EH (cell line): ENCODE measurements around the gene AOAH.
A peak's percentile ranks its signal among the peaks of the same experiment; 100 is the strongest.

Experiments
- DNase-seq: peaks from one replicate; pipeline ENCODE4 v3.0.0-alpha.2; 2015; ENCODE audit warnings: low read depth

AOAH gene

DNA sequence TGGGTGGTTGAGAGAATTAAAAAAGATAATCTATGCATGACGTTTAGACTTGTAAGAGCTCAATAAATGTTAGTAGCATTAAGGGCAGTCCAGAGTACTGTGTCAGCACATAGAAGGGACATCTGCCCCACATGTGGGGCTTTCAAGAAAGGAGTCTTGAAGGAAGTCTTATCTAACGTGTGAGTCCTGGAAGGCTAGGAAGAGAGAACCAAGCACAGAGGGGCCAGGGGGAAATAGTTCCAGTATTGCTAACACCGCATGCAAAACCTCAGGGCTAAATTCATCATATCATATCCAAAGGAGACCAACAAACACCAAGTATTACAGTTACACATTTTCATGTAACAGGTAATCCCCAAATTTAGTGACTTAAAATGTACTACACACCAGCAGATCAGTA lies 122.7 kb downstream of the AOAH start:
- no peak for DNase-seq

DNA sequence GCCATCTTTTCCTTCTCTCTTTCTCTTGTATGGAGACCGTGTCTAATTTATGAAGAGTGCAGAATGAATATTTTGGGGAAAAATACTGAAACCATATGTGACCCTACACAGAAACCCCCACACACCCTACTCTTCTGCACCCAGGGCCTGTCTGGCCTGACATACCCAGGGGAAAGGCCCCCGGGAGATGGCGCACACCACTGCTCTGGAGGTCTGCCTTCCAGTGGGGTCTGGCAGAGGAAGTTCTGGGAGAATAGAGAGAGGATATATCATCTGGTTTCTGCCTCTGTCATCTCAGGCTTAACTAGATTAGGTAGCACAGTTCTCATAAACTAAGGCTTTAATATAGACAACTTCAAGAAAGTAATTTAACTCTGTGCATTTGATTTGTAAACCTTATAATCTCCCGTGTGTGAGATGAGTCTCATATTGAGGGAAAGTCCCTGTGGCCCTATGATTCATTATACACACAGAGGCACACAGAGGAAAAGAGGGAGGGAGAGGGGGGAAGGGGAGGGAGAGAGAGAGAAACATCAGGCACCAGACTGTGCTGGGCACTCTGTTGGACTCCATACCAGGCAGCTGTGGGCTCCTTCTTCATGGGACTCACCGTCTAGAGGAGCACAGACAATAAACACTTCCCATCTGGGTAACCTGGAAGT lies 123.3 kb downstream of the AOAH start:
- peak; percentile 21 for DNase-seq

DNA sequence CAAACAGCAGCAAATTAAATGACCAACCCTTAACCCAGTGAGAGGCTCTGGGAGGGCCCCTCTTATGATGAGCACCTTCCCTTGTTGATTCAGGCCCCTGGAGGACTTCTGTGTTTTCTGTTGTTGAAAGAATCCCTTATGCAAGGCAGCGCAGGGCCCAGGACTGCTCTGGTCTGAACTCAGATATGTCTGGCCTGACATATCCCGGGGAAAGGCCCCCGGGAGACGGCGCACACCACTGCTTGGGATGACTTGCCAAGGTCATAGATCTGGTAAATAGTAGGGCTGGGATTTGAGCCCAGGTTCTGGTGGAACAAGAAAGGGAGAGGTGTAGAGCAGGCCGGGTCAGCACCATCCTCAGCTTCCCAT lies 124.0 kb downstream of the AOAH start:
- no peak for DNase-seq

DNA sequence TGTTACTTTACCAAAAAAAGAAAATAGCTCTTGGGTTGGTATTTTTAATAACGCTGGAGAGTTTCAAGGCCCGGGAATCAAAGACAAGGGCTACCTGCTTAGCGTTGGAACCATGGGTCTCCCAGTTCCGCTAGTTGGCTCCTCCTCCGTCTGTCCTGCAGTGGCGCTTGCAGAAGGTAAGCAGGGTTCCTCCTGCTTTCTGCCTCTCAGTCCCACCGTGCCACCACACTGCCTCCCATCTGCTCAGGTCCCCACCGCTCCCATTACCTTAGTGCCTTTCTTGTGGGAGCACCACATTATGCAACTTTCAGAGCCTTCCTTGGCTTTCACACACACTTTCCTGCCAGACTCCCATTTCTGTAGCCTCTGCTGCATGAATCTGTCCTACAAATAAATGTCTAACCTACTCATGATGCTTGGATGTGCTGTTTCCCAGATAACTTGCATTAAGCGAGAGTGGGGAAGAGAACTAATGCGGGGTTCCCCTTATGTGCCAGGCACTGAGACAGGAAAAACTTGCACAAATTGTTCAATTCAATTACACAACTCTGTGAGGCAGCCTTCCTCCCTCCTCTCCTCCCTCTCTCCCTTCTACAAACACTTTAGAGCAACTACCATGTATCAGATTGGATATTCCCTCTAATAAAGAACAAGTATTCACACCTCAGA lies 124.5 kb downstream of the AOAH start:
- DNase-seq, result no peak

DNA sequence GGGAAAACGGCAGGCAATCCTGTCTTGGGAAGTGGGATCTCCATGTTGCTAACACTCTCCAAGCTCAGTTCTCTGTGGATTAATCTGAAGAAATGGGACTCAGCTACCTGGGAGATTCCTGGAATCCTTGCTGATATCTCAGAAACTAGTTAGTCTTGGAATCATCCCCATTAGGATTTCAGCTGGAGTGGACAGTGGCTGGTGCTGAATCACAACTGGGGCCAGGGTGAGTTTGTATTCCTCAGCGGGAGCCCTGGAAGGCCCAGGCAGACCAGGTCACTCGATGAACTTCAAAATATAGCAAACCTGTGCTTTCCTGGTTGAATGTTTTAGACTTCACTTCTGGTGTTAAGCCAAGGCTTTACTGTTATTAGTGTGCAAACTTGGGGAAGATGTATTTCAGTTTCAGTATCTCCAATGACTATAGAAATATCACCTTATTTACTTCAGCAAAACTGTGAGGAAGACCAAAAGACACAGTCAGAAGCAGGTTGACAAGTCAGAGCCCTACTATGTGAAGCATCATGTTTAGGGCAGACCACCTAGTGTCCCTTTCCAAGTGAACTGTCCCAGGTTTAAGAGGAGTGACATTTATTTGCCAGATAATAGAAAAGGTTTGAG lies 126.1 kb downstream of the AOAH start:
- no peak for DNase-seq

- no peak for DNase-seq
These were observed 127.1 kb downstream of the AOAH start for GRCh38 chr7:36597090-36597773.

DNA sequence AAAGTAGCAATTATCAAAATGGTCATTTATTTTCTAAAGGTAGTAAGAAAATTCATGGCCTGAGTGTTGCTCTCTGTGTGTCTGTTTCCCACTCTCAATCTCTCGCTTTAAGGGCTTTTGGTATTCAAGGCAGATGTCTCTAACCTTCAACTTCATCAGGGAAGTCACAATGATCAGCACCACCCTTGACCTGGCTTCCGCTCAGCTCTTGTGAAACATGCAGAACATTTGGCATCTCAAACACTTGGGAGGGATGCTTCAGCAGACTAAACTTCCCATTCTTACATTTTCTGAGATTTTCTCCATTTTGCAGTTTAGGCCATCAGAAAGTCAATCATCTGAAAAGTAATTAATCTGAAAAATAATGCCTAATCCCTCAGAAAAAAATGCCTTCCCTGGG lies 129.8 kb downstream of the AOAH start:
- DNase-seq, result no peak

DNA sequence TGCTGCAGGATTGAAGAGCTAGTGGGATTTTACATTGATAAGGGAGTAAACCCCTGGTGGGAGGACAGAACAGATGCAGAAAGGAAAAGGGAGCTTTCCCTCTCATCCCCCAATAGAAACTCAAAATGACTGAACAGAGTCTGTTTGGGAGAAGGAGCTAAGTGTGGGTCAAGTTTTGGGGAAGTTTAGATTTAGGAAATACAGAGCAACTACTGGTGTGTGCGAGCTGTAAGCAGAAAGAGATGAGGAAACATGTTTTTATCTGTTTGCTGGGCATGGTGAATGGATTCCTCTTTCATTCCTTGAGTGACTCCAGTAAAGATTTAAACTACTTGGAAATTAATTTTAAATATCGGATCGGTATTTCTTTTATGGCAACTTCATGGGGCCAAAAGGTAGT lies 132.7 kb downstream of the AOAH start:
- DNase-seq, result no peak

DNA sequence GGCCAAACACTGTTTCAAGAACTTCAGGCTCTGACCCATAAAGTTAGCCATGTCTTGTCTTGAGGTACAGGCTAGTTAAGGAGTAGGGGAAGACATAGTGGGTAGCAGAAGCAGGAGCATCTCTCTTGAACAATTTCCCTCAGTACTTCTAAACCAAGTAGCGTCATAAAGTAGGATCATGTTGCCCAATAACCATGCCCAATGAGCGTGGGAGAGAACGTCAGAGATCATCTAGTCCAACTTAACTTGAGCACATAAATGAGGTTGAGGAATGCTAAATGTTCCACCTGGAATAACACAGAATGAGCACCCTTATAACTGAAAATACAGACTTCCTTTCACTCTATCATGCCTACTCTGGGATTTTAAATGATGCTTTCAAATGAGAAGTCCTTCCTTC lies 134.9 kb downstream of the AOAH start:
- DNase-seq, result no peak

DNA sequence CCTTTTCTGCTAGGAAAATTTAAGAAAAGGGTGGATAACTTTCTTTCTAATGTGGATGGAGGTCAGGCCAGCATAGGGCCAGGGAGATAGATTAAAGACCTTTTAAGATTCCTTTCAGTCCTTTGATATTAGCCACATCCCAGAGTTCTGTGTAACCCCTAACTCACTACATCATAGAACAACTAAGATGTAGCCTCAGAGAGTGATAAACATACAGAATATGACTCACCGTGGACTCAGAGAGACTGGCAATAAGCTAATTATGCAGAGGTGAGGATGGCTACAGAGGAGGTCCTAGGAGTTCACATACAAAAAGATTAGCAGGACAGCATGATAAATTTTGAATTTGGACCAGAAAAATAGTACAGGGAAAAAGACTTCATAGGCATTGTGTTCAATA lies 141.0 kb downstream of the AOAH start:
- DNase-seq, result no peak

DNA sequence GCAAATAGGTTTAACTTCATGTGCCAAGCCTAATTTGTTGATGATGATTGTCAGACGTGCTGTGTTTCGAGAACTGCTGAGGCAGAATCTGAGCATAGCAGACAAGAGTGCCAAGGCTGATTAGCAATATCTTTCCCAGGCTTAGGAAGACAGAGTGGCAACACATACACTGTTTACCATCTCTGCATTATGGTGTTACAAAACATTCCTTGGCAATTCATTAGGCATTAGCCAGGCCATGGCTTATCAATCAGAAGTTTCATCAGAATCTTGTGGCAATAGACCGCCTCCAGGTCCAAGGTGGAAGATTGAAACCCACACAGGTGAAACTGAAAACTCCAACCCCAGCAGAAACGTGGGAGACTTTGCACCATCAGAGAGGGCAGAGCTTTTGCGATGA lies 148.5 kb downstream of the AOAH start:
- DNase-seq, result no peak

DNA sequence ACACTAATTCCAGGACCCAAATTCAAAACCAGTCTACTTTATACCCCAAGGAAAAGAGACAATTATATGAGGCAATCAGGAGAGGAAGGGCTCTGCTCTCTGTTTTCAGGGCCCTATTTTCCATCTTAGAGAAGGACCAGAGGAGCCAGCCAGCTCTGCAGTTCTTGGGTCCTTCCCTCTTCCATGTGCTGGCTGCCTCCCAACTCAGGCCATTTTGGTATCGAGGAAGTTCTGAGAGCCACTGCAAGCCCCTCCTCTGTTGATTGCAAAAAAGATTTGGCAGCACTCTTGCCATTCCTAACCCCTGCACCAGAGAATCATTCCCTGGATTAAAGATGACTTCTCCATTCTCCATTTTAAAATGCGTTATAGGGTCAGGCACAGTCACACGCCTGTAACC lies 151.2 kb downstream of the AOAH start:
- no peak for DNase-seq

DNA sequence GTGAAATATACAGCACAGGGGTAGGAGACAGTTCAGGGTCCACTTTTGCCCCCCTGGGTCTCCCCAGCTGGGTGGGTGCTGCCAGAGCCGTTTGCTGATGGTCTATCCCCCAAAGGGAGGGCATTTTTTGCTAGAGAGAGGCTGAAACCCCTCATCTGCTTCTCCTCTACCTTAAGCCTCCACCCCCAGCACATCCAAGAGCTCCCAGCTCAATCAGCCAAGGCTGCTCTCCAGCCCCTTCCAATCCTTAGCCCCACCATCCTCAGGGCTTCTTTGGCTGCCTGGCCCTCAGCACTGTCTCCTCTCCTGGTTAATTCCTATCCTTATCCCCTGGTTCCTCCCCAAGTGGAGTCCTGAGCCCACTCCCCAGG lies 153.1 kb downstream of the AOAH start:
- no peak for DNase-seq

DNA sequence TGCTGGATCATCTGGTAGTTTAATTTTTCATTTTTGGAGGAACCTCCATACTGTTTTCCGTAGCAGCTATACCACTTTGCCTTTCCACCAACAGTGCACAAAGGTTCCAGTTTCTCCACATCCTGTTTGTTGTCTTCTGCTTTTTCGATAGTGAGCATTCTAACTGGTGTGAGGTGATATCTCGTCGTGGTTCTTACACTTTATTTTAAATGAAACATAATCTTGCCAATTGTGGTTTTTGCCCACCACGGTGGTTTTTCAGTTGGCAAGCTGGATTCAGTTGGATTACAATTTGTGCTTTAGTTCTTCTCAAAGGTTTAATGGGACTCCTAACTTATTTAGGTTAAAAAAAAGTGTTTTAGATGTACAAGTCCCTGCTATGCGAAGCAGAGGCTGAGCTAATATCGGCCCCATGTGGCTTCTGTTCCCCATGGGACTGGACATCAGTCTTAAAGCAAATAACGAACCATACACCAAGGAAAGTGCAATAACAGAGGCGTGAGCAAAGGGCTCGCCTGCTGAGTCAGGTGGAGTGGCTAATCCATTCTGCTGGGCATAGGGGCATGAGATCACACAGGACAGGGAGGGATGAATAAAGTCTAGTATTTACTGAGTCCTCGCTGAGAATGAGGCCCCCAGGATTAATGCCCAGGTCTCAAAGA lies 153.6 kb downstream of the AOAH start:
- no peak for DNase-seq

DNA sequence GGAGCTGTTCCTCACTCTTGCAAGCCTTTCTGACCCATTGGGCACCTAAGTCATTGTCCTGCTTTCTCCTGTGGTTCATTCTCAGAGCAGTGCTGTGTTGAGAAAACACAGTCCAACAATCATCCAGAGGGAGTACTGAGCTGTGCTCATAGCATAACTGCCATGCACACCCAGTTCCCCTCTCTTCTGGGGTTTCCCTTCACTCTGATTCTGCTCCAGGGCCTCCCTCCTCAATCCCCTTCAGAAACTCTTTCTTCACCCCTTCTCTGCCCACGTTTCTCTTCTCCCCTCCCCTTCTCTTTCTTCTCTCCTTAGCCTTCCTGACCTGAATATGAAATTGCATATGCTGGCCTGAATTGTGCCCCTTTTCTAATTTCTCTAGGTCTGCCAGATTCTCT lies 155.8 kb downstream of the AOAH start:
- DNase-seq, result no peak

- DNase-seq, result no peak
These were observed 156.4 kb downstream of the AOAH start for GRCh38 chr7:36567699-36568451.

DNA sequence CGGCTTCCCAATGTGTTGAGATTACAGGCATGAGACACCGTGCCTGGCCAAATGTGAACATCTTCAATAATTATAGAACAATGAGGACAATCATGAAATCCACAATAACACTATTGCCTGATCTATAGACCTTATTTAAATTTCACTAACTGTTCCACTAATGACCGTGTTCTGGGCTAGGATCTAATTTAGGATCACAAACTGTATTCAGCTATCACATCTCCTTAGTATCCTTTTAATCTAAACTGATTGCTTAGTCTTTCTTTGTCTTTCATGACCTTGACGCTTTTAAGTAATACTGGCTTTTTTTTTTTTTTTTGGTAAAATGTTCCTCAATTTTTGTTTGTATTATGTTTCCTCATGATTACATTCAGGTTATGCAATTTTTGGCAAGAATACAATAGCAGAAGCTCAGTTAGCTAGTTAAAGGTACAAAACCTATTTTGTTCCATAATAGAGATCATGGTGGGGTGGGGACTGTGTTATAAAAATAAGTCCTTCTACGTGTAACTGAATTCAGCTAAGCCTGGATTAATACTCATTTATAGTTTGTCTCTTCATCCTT lies 158.4 kb downstream of the AOAH start:
- no peak for DNase-seq

GRCh38 chr7:36564489-36564888 lies 159.8 kb downstream of the AOAH start:
- no peak for DNase-seq

GRCh38 chr7:36563706-36564327 lies 160.5 kb downstream of the AOAH start:
- peak; percentile 11 for DNase-seq

- no peak for DNase-seq
These were observed 162.2 kb downstream of the AOAH start for GRCh38 chr7:36562121-36562520.

GRCh38 chr7:36549029-36549428 lies 175.3 kb downstream of the AOAH start:
- no peak for DNase-seq
